Non-pigmented ciliary epithelial cell (primary cell): ENCODE data around the gene FKBP2.

ENCODE experiments used
- DNase-seq: peaks from one replicate; pipeline ENCODE4 v3.0.0-alpha.2; 2010; ENCODE audit warnings: low read depth

Gene FKBP2

GRCh38 chr11:64240435-64241240, at the start of gene FKBP2:
Gene FKBP2, plus strand, starts transcription at chr11:64241095. Its CDS starts 1,293 bp downstream, at chr11:64242388.
- DNase-seq, result peak; percentile 63

DNA sequence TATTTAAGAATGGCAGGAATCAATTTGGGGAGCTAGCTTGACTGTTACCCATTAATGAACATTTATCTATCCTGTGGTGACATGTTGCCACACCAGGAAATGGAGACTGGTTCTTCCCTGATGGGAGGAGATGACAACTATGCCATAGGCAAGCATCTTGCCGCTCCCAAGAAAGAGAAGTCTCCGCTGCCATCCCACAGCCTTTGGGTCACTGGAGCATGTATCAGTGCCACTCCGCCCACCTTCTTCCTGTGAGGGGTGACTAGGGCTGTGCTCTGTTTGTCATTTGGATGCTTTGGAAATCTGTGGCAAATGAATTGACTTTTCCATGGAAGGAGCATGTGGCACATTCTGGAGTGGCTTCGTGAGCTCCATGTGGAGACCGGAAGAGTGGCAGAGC, 48.5 kb upstream of the FKBP2 start:
- no peak for DNase-seq

- no peak for DNase-seq
Observed at GRCh38 chr11:64196626-64197025, 44.3 kb upstream of the FKBP2 start.

- no peak for DNase-seq
Observed at GRCh38 chr11:64198511-64198910, 42.4 kb upstream of the FKBP2 start.

- DNase-seq, result no peak
Observed at GRCh38 chr11:64201543-64201942, 39.4 kb upstream of the FKBP2 start.

- no peak for DNase-seq
Observed at GRCh38 chr11:64202992-64203391, 37.9 kb upstream of the FKBP2 start.

GRCh38 chr11:64203421-64204079, 37.3 kb upstream of the FKBP2 start:
- DNase-seq, result no peak

DNA sequence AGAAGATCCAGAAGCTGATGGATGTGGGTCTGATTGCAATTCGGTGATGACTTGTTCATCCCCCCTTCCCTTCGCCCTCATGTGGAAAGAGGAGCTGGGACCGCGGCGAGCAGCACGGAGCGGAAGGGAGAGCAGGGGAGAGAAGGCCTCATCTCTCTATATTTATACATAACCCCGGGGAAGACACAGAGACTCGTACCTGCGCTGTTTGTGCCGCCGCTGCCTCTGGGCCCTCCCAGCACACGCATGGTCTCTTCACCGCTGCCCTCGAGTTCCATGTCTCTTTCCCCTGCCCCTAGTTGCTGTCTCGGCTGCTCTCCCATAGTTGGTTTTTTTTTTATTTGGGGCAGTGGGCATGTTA, 36.8 kb upstream of the FKBP2 start:
- DNase-seq, result no peak

DNA sequence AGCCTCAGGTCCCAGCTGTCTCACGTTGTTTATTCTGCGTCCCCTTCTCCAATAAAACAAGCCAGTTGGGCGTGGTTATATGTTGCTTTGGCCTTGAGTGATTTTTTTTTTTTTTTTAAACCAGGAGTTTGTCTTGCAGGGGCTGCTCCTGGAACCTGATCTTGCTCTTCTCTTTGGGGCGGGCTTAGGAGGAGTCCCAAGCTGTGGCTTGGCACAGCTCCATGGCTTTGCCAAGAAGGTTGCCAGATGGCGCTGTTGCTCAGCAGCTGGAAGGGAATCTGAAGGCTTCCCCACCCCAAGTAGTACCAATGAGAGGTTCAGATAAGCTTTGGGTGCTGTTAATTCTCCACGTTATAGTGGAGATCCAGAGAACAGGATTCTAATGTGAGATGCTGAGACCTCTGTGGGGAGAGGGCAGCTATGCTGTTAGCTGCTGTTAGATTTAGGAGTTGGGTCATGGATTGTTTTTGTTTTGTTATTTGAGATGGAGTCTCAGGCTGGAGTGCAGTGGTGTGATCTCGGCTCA, 36.4 kb upstream of the FKBP2 start:
- DNase-seq, result peak; percentile 86

DNA sequence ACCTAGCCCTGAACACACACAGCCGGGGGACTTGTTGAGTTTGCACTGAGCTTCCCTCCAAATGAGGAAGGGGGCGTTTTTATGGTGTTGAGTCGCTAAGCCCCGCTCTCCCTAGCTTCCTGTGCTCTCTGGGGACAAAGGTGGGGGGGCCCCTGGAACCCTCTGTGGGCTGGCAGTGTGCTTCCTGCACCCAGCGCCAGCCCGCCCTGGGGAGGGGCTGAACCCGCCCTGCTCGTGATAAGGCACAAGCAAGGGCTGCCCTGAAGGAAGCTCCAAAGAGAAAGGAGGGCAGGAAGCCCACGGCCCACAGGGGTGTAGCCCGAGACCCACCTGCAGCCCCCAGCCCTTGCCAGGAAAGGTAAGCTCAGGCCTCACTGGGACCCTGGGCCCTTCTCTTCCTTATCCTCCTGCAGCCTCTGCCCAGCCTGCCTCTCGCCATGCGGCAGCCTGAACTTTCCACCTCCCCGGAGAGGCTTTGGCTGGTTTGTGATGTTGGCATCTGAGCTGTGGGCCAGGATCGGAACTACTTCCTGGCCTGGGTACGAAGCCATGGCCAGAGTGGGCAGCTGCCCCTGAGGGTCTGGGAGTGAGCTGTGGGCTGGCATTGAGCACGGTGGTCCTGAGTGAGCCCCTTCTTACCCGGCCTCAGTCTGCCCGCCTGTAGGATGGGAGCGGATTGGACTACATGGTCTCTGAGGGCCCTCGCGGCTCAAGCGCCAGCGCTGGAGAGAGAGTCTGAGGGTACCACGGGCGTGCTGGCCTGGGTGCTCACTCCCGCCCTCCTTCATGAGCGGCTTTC, 34.2 kb upstream of the FKBP2 start, which contains the start of gene FERMT3:
Gene FERMT3 (plus strand): TSS at position 265 of the 799 bp plus-strand sequence. CDS start 644 bp downstream, outside the sequence.
- DNase-seq, result no peak

- DNase-seq, result peak; percentile 48
Observed at GRCh38 chr11:64207256-64208085, 33.4 kb upstream of the FKBP2 start.

DNA sequence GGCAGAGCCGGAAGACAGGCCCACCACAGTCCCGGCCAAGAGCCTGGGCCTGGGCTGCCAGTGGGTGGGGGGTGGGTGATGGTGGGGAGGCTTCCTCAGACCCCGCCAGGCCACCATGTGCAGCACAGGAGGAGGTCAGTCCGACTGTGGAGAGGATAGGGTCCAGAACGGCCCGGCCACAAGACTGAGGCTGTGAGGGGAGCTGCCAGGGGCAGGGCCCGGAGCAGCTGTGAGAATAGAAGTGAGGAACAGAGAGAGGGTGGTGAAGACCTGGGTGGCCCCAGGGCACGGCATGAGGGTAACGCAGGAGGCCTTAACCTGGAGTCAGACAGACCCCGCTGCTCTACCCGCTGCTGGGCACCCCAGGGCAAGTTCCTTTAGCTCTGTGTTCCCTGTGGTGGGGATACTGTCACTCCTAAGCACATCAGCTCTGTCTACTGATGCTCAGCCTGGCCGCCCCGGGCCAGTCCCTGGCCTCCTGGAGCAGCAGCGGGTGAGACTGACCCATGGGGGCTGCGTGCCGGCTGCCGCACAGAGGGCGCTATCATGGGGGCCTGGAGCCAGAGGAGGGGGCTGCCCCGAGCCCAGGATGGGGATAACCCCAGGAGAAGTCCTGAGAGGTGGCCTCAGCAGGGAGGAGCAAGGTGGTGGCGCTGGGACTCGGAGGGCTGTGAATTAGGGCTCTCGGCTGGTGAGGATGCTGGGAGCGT, 32.7 kb upstream of the FKBP2 start:
- no peak for DNase-seq

- no peak for DNase-seq
Observed at GRCh38 chr11:64208796-64209562, 31.9 kb upstream of the FKBP2 start.

DNA sequence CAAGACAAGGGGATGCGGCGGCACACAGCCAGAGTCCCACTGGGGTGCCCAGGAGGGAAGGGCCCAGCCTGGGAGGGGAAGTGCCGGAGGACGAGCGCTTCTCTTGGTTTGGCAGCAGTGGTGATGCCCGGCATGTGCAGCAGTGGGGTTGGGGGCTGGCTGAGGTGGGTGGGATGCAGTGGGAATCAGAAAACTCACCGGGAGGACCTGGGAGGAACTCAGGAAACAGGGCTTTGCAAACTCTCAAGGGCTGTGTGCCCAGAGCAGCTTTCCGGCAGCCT, 31.4 kb upstream of the FKBP2 start:
- no peak for DNase-seq

GRCh38 chr11:64210301-64211020, 30.4 kb upstream of the FKBP2 start:
- no peak for DNase-seq

DNA sequence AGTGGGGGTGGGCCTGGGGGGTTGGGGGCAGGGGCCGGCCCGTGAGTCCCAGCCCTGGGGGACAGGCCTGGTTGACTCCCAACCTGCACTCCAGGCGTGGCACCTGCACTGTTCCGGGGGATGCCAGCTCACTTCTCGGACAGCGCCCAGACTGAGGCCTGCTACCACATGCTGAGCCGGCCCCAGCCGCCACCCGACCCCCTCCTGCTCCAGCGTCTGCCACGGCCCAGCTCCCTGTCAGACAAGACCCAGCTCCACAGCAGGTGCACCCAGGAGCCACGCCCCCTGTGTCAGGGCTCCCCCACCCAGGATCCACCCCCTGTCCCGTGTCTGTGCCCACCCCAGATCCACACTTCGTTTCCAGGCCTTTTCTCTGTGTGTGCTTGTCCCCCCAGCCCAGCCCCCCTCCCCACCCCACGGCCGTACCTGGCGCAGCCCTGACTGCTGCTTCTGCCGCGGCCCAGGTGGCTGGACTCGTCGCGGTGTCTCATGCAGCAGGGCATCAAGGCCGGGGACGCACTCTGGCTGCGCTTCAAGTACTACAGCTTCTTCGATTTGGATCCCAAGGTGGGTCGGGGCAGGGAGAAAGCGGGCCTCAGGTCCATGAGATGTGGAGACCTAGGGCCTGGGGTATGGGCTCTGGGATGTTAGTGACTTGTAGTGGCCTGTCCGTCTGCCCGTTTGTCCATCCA, 29.6 kb upstream of the FKBP2 start:
- no peak for DNase-seq

DNA sequence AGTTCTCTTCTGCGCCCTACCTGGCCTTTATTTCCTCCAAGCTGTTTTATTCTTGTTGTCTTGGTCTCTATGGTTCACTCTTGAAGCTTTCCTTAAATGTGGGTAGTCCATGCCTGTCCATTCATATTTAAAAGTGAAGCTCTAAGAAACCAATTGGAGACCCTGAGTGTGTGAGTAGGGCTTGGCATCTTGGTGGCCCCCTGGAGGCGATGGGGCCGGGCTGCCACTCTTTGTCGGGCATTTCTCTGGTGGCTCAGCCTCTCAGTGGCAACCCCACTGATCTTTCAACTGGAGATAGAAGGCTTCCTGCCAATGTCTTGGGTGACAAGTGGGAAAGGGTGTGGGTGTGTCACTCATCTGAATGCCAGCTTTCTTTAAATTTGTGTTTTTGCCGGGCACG, 24.0 kb upstream of the FKBP2 start:
- no peak for DNase-seq

- no peak for DNase-seq
Observed at GRCh38 chr11:64218628-64219353, 22.1 kb upstream of the FKBP2 start.

- no peak for DNase-seq
Observed at GRCh38 chr11:64219354-64219684, 21.6 kb upstream of the FKBP2 start.
